A549 (cell line): ENCODE measurements around the gene KCNMA1.

Source experiments
- POLR2A ChIP-seq: IDR thresholded peaks from 2 replicates; pipeline ENCODE4 v1.6.1; 2012; ENCODE audit warnings: mild to moderate bottlenecking, low read length
- TF ChIP-seq, protein P1 (sequence below): fragments of >200 bp; sonication (Bioruptor Twin); formaldehyde crosslinking; IDR thresholded peaks from 3 replicates; pipeline ENCODE4 v1.5.1; 2016

DNA sequence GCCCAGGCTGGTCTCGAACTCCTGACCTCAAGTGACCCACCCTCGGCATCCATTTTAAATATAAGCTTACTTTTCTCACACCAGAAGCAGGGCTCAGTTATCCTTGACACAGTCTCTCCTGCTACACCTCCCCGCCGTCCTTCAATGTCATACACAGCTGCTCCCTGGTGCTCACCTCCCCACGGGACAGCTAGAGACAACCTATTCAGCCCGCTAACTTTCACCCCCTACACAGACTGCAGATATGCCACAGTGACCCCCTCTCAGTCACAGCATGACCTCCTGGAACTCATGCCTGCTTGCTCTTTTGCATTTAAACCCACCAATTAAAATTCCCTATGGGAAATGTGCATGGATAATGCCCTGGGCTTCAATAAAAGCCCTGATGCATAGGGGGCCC lies 44.2 kb upstream of the KCNMA1 start:
- TF ChIP-seq, protein P1, sequence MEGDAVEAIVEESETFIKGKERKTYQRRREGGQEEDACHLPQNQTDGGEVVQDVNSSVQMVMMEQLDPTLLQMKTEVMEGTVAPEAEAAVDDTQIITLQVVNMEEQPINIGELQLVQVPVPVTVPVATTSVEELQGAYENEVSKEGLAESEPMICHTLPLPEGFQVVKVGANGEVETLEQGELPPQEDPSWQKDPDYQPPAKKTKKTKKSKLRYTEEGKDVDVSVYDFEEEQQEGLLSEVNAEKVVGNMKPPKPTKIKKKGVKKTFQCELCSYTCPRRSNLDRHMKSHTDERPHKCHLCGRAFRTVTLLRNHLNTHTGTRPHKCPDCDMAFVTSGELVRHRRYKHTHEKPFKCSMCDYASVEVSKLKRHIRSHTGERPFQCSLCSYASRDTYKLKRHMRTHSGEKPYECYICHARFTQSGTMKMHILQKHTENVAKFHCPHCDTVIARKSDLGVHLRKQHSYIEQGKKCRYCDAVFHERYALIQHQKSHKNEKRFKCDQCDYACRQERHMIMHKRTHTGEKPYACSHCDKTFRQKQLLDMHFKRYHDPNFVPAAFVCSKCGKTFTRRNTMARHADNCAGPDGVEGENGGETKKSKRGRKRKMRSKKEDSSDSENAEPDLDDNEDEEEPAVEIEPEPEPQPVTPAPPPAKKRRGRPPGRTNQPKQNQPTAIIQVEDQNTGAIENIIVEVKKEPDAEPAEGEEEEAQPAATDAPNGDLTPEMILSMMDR: no peak
- TF ChIP-seq POLR2A: no peak
